HCEC 1CT (cell line): Measurements from ENCODE around the gene HIVEP1.

ENCODE experiments used
- DNase-seq: peaks from one replicate; pipeline ENCODE4 v3.0.0-alpha.2; 2017

HIVEP1 gene

GRCh38 chr6:11994875-11995461 lies 17.1 kb upstream of the HIVEP1 start:
- DNase-seq: peak; percentile 18

- DNase-seq: no peak
These were observed 15.4 kb upstream of the HIVEP1 start for GRCh38 chr6:11996751-11997150.

GRCh38 chr6:11999246-11999645 lies 12.9 kb upstream of the HIVEP1 start:
- no peak for DNase-seq

- no peak for DNase-seq
These were observed 11.9 kb upstream of the HIVEP1 start for GRCh38 chr6:12000174-12000573.

GRCh38 chr6:12001004-12001705 lies 11.0 kb upstream of the HIVEP1 start:
- DNase-seq: no peak

GRCh38 chr6:12001706-12002435 lies 10.2 kb upstream of the HIVEP1 start:
- no peak for DNase-seq

- no peak for DNase-seq
These were observed 4.6 kb upstream of the HIVEP1 start for GRCh38 chr6:12007473-12007872.

GRCh38 chr6:12007887-12008286 lies 4.2 kb upstream of the HIVEP1 start:
- no peak for DNase-seq

- peak; percentile 72 for DNase-seq
These were observed 3.5 kb upstream of the HIVEP1 start for GRCh38 chr6:12008366-12009179.

- DNase-seq: no peak
These were observed 2.9 kb upstream of the HIVEP1 start for GRCh38 chr6:12009180-12009685.

- DNase-seq: peak; percentile 52
These were observed 2.1 kb upstream of the HIVEP1 start for GRCh38 chr6:12009876-12010634.

- DNase-seq: peak; percentile 78
These were observed 1.4 kb upstream of the HIVEP1 start for GRCh38 chr6:12010635-12011275.

- DNase-seq: peak; percentile 98
These were observed 655 bp upstream of the HIVEP1 start for GRCh38 chr6:12011276-12012037.

GRCh38 chr6:12012558-12013306 lies 620 bp downstream of the HIVEP1 start:
- peak; percentile 75 for DNase-seq

GRCh38 chr6:12013307-12013719 lies 1.2 kb downstream of the HIVEP1 start:
- no peak for DNase-seq

- DNase-seq: peak; percentile 82
These were observed 2.1 kb downstream of the HIVEP1 start for GRCh38 chr6:12014027-12014872.

- no peak for DNase-seq
These were observed 2.7 kb downstream of the HIVEP1 start for GRCh38 chr6:12014873-12015149.

GRCh38 chr6:12017263-12017662 lies 5.2 kb downstream of the HIVEP1 start:
- no peak for DNase-seq

GRCh38 chr6:12017876-12018401 lies 5.8 kb downstream of the HIVEP1 start:
- no peak for DNase-seq
